ENCODE data around the gene DIDO1. TPM values are rescaled to one million over a fixed set of nuclear protein-coding genes. Genes with fewer than 3 reads are reported as not detected.
"Not testable (repeated sequence)": the region's sequence is repeated elsewhere in the genome, so short reads cannot be mapped to it uniquely, and the experiment has no call there.

DIDO1 gene
- total RNA-seq, 4 donors from 2014 or later: 67.7 to 92.9 (median 72.2) TPM

DNA sequence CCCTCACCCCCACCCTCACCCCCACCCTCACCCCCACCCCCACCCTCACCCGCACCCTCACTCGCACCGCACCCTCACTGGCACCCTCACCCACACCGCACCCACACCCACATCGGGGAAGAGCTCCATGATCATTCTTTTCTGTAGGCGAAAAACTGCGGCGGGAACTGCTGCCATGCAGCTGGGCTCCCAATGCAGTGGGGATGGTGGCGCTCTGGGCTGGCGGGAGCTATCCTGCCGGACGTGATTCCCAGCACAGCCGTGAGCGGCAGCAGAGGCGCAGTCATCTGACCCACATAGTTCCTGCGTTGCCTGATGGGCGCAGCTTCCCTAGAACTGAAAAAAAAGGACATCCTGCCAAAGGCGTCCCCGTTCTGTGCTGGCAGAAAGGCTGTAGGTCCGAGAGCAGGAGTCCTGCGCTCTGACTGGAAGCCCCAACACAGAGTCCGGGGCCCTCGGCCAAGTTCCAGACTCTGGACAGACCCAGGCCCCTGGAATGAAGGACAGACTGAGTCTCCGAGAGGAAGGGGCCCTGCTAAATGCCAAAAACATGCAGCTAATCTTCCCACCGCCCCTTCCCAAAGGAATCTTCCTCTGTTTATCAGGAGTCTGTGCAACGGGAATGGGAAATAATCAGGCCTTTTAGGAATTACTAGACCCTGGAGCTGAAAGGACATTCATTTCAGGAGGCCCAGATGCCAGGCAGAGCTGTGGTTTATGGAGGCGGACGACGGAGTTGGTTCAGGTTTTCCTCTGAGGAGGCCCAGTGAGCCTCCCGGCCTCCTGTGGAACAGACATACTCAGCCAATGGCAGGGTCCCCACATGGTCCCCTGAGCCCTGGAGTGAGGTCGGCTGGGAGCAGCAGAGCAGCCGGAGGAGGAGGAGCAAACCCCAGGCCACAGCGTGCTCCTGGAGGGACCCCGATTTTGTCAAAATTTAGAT is 50.6 kb downstream of the DIDO1 start:
- WGBS, 2 donors: 58 to 84% methylated on average over 12 to 30 of the region's 34 CpGs
- intact Hi-C loops (cut with DNase I): no loop called here
- TF ChIP-seq POLR2A (IDR thresholded peaks at IDR 0.05): no peak
- TF ChIP-seq, protein P1, sequence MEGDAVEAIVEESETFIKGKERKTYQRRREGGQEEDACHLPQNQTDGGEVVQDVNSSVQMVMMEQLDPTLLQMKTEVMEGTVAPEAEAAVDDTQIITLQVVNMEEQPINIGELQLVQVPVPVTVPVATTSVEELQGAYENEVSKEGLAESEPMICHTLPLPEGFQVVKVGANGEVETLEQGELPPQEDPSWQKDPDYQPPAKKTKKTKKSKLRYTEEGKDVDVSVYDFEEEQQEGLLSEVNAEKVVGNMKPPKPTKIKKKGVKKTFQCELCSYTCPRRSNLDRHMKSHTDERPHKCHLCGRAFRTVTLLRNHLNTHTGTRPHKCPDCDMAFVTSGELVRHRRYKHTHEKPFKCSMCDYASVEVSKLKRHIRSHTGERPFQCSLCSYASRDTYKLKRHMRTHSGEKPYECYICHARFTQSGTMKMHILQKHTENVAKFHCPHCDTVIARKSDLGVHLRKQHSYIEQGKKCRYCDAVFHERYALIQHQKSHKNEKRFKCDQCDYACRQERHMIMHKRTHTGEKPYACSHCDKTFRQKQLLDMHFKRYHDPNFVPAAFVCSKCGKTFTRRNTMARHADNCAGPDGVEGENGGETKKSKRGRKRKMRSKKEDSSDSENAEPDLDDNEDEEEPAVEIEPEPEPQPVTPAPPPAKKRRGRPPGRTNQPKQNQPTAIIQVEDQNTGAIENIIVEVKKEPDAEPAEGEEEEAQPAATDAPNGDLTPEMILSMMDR (IDR thresholded peaks at IDR 0.05): peak in 3 of 6 experiments; percentile 11 to 35 (median 32)
- peak overlapping the region; percentile 65 to 74 (median 65) for H3K27ac ChIP-seq
- H3K36me3 ChIP-seq: peaks cover 1 to 3% of the 10 kb centered on the region in 2 donors
- H3K9me3 ChIP-seq: no peaks in the 10 kb centered on the region
- no peaks in the 10 kb centered on the region for H3K27me3 ChIP-seq
- H3K4me1 ChIP-seq: peaks cover 10 to 20% of the 10 kb centered on the region in 2 donors
- DNase-seq: peak; percentile 60 to 61
- H3K4me3 ChIP-seq (replicated peaks in 1 of 3): no peak overlapping the region

DNA sequence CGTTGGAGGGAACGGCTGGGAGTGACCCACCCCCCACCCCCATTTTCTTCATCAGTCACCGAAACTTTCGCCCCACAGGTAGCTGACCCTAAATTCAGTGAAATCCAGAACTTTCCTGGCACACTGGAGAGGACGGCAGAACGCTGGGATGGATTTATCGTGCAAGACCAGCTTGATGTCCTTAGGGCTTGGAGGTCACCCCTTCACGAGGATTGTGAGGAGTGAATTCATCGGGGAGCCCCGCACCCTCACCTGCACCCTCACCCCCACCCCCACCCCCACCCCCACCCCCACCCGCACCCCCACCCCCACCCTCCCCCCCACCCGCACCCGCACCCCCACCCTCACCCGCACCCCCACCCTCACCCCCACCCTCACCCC is 51.4 kb downstream of the DIDO1 start:
- no peaks in the 10 kb centered on the region for H3K9me3 ChIP-seq
- DNase-seq: no peak
- peaks cover 0 to under 1% of the 10 kb centered on the region in 2 donors for H3K36me3 ChIP-seq
- H3K4me3 ChIP-seq (replicated peaks in 1 of 3): no peak overlapping the region
- TF ChIP-seq POLR2A (IDR thresholded peaks at IDR 0.05): no peak
- TF ChIP-seq, protein P1 (IDR thresholded peaks at IDR 0.05): no peak
- peaks cover 10 to 20% of the 10 kb centered on the region in 2 donors for H3K4me1 ChIP-seq
- H3K27ac ChIP-seq: no peak overlapping the region
- WGBS, 2 donors: 93 to 97% methylated on average over 7 to 9 of the region's 14 CpGs
- H3K27me3 ChIP-seq: no peaks in the 10 kb centered on the region
- intact Hi-C loops (cut with DNase I): no loop called here

DNA sequence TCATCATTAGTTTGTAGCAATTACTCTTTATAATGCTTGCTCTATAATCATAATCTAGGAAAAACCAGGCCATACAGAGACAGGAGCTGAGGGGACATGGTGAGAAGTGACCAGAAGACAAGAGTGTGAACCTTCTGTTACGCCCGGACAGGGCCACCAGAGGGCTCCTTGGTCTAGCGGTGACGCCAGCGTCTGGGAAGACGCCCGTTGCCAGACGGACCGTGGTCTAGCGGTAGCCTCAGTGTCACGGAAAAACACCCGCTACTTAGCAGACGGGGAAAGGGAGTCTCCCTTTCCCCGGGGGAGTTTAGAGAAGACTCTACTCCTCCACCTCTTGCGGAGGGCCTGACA is 52.6 kb downstream of the DIDO1 start:
- TF ChIP-seq, protein P1 (IDR thresholded peaks at IDR 0.05): peak; percentile 34 to 65 (median 57)
- peak; percentile 80 to 81 for DNase-seq
- H3K4me1 ChIP-seq: peaks cover 10 to 20% of the 10 kb centered on the region in 2 donors
- H3K27ac ChIP-seq; H3K36me3 ChIP-seq; H3K27me3 ChIP-seq; H3K9me3 ChIP-seq; H3K4me3 ChIP-seq (replicated peaks in 1 of 3); intact Hi-C loops (cut with DNase I): not testable (repeated sequence)
- 0% methylated on average over 2 to 10 of the region's 15 CpGs for WGBS, 2 donors

DNA sequence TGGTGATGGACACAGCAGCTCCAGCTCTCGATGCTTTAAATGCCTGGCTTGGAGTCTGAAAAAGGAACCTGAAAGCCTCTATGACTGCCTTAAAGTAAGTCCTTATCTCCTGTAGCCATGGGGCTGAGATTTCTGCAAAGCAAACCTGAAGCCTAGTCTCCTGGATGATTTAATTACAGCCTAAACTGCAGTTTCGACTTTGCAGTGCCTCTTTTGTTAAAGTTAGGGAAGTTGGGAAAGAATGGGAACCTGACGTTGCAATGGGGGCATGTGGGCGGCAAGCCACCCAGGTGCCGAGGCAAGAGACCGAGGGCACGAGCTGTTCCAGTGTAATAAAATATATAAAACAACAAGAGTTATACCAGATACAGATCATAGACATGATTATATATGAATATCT is 53.0 kb downstream of the DIDO1 start:
- no peak for DNase-seq
- WGBS, 2 donors: 85 to 90% methylated on average over 7 of the region's 7 CpGs
- H3K4me3 ChIP-seq (replicated peaks in 1 of 3): no peak overlapping the region
- no peaks in the 10 kb centered on the region for H3K9me3 ChIP-seq
- no peaks in the 10 kb centered on the region for H3K27me3 ChIP-seq
- H3K4me1 ChIP-seq: peaks cover 10 to 20% of the 10 kb centered on the region in 2 donors
- TF ChIP-seq, protein P1 (IDR thresholded peaks at IDR 0.05): no peak
- TF ChIP-seq POLR2A (IDR thresholded peaks at IDR 0.05): no peak
- no peak overlapping the region for H3K27ac ChIP-seq
- no peaks in the 10 kb centered on the region for H3K36me3 ChIP-seq
- intact Hi-C loops (cut with DNase I): no loop called here

DNA sequence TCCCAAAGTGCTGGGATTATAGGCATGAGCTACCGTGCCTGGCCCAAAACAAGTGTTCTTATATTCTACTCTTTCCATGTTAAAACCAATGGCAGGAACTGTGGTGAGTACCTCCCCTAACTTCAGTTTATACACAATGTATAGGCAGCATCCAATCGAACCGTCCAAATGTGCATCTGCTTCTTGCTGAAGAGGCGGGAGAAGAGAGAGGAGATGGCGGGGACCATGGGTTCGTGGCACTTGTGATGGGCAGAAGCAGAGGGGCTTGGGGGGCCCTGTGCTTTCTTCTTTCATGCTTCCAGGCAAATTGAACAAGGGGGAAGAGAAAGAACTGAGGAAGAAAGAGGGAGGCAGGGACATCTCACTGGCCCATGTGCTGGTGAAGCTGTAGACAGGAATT is 53.4 kb downstream of the DIDO1 start:
- no peak for DNase-seq
- Histone ChIP-seq H3K9me3 (no peaks in the 10 kb centered on the region), H3K27ac (no peak overlapping the region), H3K4me1 (peaks cover 10 to 20% of the 10 kb centered on the region in 2 donors), H3K27me3 (no peaks in the 10 kb centered on the region), H3K36me3 (no peaks in the 10 kb centered on the region), H3K4me3 (replicated peaks in 1 of 3) (no peak overlapping the region)
- intact Hi-C loops (cut with DNase I): no loop called here
- 90 to 93% methylated on average over 6 of the region's 6 CpGs for WGBS, 2 donors
- TF ChIP-seq, protein P1 (IDR thresholded peaks at IDR 0.05): no peak
- TF ChIP-seq POLR2A (IDR thresholded peaks at IDR 0.05): no peak
